Activated CD8-positive, alpha-beta T cell treated with anti-CD3 and anti-CD28 coated beads for 36 hours (primary cell): Measurements from ENCODE around the gene THADA. TPM values are rescaled to one million over a fixed set of nuclear protein-coding genes. Genes with fewer than 3 reads are reported as not detected.

Experiments used
- ATAC-seq: fragments of 200-7000 bp; cut with Tn5 transposase; one replicate; pipeline ENCODE4 v1.10.0; 2021; ENCODE audit warnings: mild to moderate bottlenecking, moderate library complexity
- CTCF ChIA-PET: fragments of 350-600 bp; sonication (Branson Sonifier 250); formaldehyde crosslinking; loops from one replicate; lab custom pipeline; 2021; ENCODE audit warnings: antibody characterized with exemption; lab: Charles Lee
- POLR2A ChIA-PET: fragments of 350-600 bp; sonication (Branson Sonifier 250); formaldehyde crosslinking; loops from one replicate; lab custom pipeline; 2021; ENCODE audit warnings: antibody characterized with exemption; lab: Charles Lee
- DNase-seq: peaks from one replicate; pipeline ENCODE4 v3.0.0-alpha.2; 2020
- H3K27ac Mint-ChIP-seq: one replicate; pipeline ENCODE4 v1.8.0; 2021; ENCODE audit warnings: mild to moderate bottlenecking, mixed read lengths
- H3K27me3 Mint-ChIP-seq: one replicate; pipeline ENCODE4 v1.8.0; 2021; ENCODE audit warnings: mixed read lengths
- H3K36me3 Mint-ChIP-seq: one replicate; pipeline ENCODE4 v1.8.0; 2021; ENCODE audit warnings: low read depth, mixed read lengths
- H3K4me1 Mint-ChIP-seq: one replicate; pipeline ENCODE4 v1.8.0; 2021; ENCODE audit warnings: low read depth, mixed read lengths
- H3K4me3 Mint-ChIP-seq: one replicate; pipeline ENCODE4 v1.8.0; 2021; ENCODE audit warnings: mild to moderate bottlenecking, moderate library complexity, mixed read lengths
- H3K9me3 Mint-ChIP-seq: one replicate; pipeline ENCODE4 v1.8.0; 2021; ENCODE audit warnings: mixed read lengths
- intact Hi-C: fragments of 100-400 bp; cut with micrococcal nuclease; formaldehyde crosslinking; loops from one replicate; pipeline ENCODE4 v1.10.0; 2022
- total RNA-seq, 2 experiments: library from RNA; stranded (reverse); gene quantifications; one replicate each; pipeline ENCODE4 v1.2.3, GENCODE V29; 2021
- TF ChIP-seq, protein P1 (sequence below): fragments of 200-600 bp; IDR thresholded peaks from one replicate; pipeline ENCODE4 v1.8.0; 2022; ENCODE audit warnings: antibody characterized with exemption, mild to moderate bottlenecking

Gene THADA
- total RNA-seq, 2 experiments from 2014 or later, result 31.3 to 31.6 TPM

DNA sequence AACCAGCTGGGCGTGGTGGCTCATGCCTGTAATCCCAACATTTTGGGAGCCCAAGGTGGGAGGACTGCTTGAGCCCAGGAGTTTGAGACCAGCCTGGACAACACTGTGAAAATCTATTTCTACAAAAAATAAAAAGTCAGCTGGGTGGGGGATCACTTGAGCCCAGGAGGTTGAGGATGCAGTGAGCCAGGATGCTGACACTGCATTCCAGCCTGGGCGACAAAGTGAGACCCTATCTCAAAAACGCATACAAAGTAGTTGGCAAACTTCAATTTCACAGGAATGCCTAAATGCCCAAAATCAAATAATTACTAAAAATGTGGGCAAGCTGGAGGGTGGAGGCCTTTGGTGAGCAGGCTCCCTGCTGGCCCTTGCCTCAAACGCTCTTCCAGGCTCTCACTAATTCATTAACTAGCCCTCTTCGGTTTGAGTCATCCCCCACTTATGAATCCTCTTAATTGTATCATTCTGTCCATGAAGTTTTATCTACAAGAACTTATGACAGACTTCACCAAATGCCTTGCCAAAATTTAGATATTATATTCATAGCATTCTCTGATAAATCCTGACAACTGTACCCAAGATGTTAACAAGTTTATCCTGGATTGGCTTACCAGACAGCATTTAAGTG lies 300.8 kb downstream of the THADA start:
- POLR2A ChIA-PET, result interaction anchor here (0.7 to 0.8 kb wide), 2 partner anchors 24 to 134 kb away, joined by 3 read pairs; no protein-coding TSS in a partner anchor
- DNase-seq (no peak), ATAC-seq (no peak)
- no peak overlapping the region for H3K4me3 Mint-ChIP-seq
- CTCF ChIA-PET, result interaction anchor here (1.3 to 1.4 kb wide), 2 partner anchors 66 to 189 kb away, joined by 4 read pairs; no protein-coding TSS in a partner anchor
- H3K36me3 Mint-ChIP-seq, result peaks cover 32% of the 10 kb centered on the region
- no peaks in the 10 kb centered on the region for H3K27me3 Mint-ChIP-seq
- peak overlapping the region; percentile 98 for H3K27ac Mint-ChIP-seq
- TF ChIP-seq, protein P1, sequence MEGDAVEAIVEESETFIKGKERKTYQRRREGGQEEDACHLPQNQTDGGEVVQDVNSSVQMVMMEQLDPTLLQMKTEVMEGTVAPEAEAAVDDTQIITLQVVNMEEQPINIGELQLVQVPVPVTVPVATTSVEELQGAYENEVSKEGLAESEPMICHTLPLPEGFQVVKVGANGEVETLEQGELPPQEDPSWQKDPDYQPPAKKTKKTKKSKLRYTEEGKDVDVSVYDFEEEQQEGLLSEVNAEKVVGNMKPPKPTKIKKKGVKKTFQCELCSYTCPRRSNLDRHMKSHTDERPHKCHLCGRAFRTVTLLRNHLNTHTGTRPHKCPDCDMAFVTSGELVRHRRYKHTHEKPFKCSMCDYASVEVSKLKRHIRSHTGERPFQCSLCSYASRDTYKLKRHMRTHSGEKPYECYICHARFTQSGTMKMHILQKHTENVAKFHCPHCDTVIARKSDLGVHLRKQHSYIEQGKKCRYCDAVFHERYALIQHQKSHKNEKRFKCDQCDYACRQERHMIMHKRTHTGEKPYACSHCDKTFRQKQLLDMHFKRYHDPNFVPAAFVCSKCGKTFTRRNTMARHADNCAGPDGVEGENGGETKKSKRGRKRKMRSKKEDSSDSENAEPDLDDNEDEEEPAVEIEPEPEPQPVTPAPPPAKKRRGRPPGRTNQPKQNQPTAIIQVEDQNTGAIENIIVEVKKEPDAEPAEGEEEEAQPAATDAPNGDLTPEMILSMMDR, result no peak
- intact Hi-C loops, result no loop called here
- no peaks in the 10 kb centered on the region for H3K9me3 Mint-ChIP-seq
- H3K4me1 Mint-ChIP-seq, result peaks cover 32% of the 10 kb centered on the region

DNA sequence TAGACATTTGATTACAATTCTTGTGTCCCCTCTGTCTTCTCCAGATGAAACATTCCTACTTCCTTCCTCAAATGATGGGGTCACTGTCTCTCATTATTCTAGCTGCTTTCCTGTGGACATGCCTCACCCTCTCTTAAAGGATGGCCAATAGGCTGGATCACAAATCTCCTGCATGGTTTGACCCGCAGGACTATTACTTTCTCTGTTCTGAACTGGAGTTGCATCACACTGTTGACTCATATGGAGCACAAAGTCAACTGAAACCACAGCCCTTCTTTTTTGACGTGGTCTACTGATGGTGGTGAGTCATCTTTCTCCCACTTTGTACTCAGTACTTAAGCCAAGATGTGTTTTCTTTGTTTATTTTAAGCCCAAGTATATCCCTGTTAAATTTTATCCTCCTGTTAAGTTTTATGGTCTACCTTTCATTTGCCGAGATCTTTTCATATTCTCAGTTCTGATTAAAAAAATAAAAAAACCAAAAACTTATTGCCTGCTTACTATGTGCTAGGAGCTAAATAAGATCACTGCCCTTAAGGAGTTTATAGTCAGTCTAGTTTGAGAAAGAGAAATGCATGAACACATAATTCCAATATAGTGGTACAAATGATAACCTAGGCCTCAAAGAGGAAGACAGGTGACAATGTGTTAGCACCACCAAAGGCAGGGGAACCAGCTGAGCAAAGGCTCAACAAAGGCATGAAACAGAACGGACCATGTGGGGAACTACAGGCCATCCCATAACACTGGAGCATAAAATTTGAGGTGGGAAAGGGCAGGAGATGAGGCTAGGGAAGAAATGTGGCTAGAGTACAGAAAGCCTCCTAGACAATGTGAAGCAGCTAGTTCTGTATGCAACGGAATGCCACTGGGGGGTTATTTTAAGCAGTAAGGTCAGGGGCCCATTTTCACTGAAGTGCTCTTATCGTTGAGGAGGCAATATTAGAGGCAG lies 301.8 kb downstream of the THADA start:
- no peaks in the 10 kb centered on the region for H3K9me3 Mint-ChIP-seq
- peak; percentile 93 for ATAC-seq
- TF ChIP-seq, protein P1, result no peak
- peaks cover 41% of the 10 kb centered on the region for H3K36me3 Mint-ChIP-seq
- ChIA-PET CTCF (interaction anchor here (0.7 to 1.4 kb wide), 5 partner anchors 9 to 190 kb away, joined by 3 to 6 read pairs (median 4); no protein-coding TSS in a partner anchor), POLR2A (interaction anchor here (0.6 to 1.7 kb wide), 9 partner anchors 12 to 484 kb away, joined by 3 to 5 read pairs (median 3); no protein-coding TSS in a partner anchor)
- no peak overlapping the region for H3K4me3 Mint-ChIP-seq
- peak; percentile 66 for DNase-seq
- no peaks in the 10 kb centered on the region for H3K27me3 Mint-ChIP-seq
- peaks cover 32% of the 10 kb centered on the region for H3K4me1 Mint-ChIP-seq
- intact Hi-C loops, result no loop called here
- peak overlapping the region; percentile 98 for H3K27ac Mint-ChIP-seq

DNA sequence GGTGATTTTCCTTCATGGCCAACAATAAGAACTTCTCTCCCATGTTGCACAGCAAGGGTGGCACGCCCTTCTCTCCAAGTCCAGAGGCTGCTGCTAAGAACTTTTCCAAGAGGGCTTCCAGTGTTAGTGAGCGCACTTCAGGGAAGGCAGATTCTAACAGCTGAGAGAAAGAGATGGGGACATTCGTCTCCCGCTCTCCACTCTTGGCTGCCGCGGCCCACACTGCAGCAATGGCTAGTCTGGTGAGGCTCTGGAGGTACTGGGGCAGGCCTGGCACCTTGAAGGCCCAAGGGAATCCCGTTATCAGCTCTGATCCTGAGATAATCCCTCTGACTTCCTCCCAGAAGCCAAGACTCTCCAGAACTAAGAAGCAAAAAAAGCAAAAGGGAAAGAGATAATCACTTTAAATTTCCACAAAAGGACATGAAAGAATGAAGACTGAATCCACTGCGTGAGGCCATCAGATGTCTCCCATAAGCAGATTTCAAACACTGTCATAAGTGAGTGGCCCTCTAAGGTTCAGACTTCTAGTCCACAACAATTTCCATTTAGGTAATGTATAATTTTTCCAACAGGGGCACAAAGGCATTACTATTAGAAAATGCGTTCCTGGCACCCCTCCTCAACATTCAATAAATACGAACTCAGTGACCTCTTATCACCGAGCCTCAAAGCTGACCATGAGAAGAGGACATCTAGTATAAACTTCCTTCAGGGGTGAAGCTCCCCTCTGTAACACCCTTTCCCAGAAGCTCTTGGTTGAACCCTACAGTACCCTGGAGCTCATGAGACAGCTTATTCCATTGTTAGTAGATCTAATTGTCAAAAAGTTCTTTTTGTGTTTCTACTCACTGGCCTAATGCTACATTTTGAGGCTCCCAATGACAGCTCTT lies 302.7 kb downstream of the THADA start:
- H3K27ac Mint-ChIP-seq, result peak overlapping the region; percentile 98
- ATAC-seq, result no peak
- TF ChIP-seq, protein P1, result no peak

DNA sequence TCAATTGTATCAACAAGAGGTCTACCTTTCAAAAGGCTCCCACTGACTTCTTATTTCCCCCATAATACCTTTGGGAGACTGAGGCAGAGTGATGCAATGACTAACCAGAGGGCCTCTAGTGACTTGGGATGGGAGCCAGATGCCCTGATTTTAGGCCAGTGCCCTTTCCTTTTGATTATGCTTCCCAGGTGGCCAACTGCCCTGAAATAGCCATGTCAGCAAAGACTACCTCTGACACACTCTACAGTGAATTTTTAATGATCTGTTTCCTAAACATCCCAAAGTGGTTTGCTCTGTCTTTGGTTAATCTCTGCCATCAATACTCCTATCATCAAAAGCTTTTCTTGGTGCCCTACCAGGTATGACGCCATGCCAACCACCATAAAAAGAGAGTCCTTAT lies 303.5 kb downstream of the THADA start:
- DNase-seq, result no peak
- H3K36me3 Mint-ChIP-seq, result peaks cover 52% of the 10 kb centered on the region
- H3K9me3 Mint-ChIP-seq, result no peaks in the 10 kb centered on the region
- TF ChIP-seq, protein P1, result no peak
- no peak overlapping the region for H3K4me3 Mint-ChIP-seq
- peaks cover 32% of the 10 kb centered on the region for H3K4me1 Mint-ChIP-seq
- ChIA-PET CTCF (no interaction called here), POLR2A (no interaction called here)
- H3K27me3 Mint-ChIP-seq, result no peaks in the 10 kb centered on the region
- intact Hi-C loops, result no loop called here
- ATAC-seq, result no peak
- H3K27ac Mint-ChIP-seq, result peak overlapping the region; percentile 98

More for the DNA sequence above, 302.7 kb downstream of the THADA start:
- H3K27me3 Mint-ChIP-seq, result no peaks in the 10 kb centered on the region
- no peaks in the 10 kb centered on the region for H3K9me3 Mint-ChIP-seq
- H3K4me1 Mint-ChIP-seq, result peaks cover 32% of the 10 kb centered on the region
- DNase-seq, result no peak
- intact Hi-C loops, result no loop called here
- POLR2A ChIA-PET, result interaction anchor here (0.9 to 1.7 kb wide), 4 partner anchors 11 to 483 kb away, joined by 3 to 5 read pairs (median 3); no protein-coding TSS in a partner anchor
- no peak overlapping the region for H3K4me3 Mint-ChIP-seq
- H3K36me3 Mint-ChIP-seq, result peaks cover 46% of the 10 kb centered on the region
- CTCF ChIA-PET, result interaction anchor here (0.7 to 1.2 kb wide), 4 partner anchors 10 to 191 kb away, joined by 3 to 6 read pairs (median 4); no protein-coding TSS in a partner anchor
